ENCODE measurements around the gene LSAMP. TPM values are rescaled to one million over a fixed set of nuclear protein-coding genes. Genes with fewer than 3 reads are reported as not detected.

Gene LSAMP
- total RNA-seq, 1 experiment from 2014 or later: not detected

- intact Hi-C loops (cut with micrococcal nuclease; ENCODE audit: unreplicated experiment): no loop called here
- TF ChIP-seq CTCF (IDR thresholded peaks at IDR 0.05; ENCODE audit: insufficient read depth in 1 of 2, low read depth in 1 of 2, low read length in 1 of 2, severe bottlenecking in 1 of 2, unreplicated experiment in 1 of 2): no peak
- Histone ChIP-seq H3K36me3 (ENCODE audit: control insufficient read depth, insufficient read depth, low read length) (no peaks in the 10 kb centered on the region), H3K9me3 (no peaks in the 10 kb centered on the region), H3K4me1 (no peaks in the 10 kb centered on the region), H3K27me3 (replicated peaks; ENCODE audit: control insufficient read depth, insufficient read depth, low read length) (no peaks in the 10 kb centered on the region), H3K4me3 (ENCODE audit: low read depth, low read length) (no peak overlapping the region)
- Mint-ChIP-seq H3K27ac (ENCODE audit: unreplicated experiment) (no peak overlapping the region), H3K36me3 (ENCODE audit: insufficient read depth, unreplicated experiment) (no peaks in the 10 kb centered on the region), H3K27me3 (ENCODE audit: insufficient read depth, unreplicated experiment) (no peaks in the 10 kb centered on the region), H3K4me1 (ENCODE audit: low read depth, unreplicated experiment) (no peaks in the 10 kb centered on the region), H3K4me3 (ENCODE audit: unreplicated experiment) (no peak overlapping the region), H3K9me3 (ENCODE audit: unreplicated experiment) (no peaks in the 10 kb centered on the region)
- POLR2A ChIA-PET: no interaction called here
- no peak for DNase-seq
- CTCF ChIA-PET: no interaction called here
- BruUV-seq (replicated peaks): no TSS peak
Measured at GRCh38 chr3:116161575-116162525, 283.4 kb downstream of the LSAMP start.

DNA sequence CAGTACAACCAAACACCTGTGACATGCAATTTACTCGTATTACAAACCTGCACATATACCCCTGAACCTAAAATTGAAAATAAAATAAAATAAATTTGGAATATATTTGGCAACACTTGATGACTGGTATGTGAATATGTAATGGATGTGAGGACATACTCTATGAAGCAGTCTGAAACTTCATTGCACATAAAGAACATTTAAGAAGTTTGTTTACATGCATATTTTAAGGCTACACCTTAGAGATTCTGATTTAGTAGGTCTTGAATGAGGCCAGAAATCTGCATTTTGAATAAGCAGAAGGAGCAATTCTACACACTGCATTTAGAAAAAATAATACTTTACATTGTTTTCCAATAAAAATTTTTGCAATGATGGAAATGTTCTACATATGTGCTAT is 284.7 kb downstream of the LSAMP start:
- DNase-seq: no peak
- intact Hi-C loops (cut with micrococcal nuclease; ENCODE audit: unreplicated experiment): no loop called here
- no peak overlapping the region for H3K4me3 Mint-ChIP-seq (ENCODE audit: unreplicated experiment)
- ChIA-PET POLR2A (no interaction called here), CTCF (no interaction called here)
- no peaks in the 10 kb centered on the region for H3K4me1 Mint-ChIP-seq (ENCODE audit: low read depth, unreplicated experiment)
- BruUV-seq (replicated peaks): no TSS peak
- no peaks in the 10 kb centered on the region for H3K4me1 ChIP-seq
- TF ChIP-seq CTCF (IDR thresholded peaks at IDR 0.05; ENCODE audit: insufficient read depth in 1 of 2, low read depth in 1 of 2, low read length in 1 of 2, severe bottlenecking in 1 of 2, unreplicated experiment in 1 of 2): no peak
- H3K4me3 ChIP-seq (ENCODE audit: low read depth, low read length): no peak overlapping the region
- no peaks in the 10 kb centered on the region for H3K27me3 ChIP-seq (replicated peaks; ENCODE audit: control insufficient read depth, insufficient read depth, low read length)
- no peaks in the 10 kb centered on the region for H3K36me3 Mint-ChIP-seq (ENCODE audit: insufficient read depth, unreplicated experiment)
- peaks cover 3% of the 10 kb centered on the region for H3K27me3 Mint-ChIP-seq (ENCODE audit: insufficient read depth, unreplicated experiment)
- no peak overlapping the region for H3K27ac Mint-ChIP-seq (ENCODE audit: unreplicated experiment)
- H3K9me3 Mint-ChIP-seq (ENCODE audit: unreplicated experiment): no peaks in the 10 kb centered on the region
- H3K9me3 ChIP-seq: no peaks in the 10 kb centered on the region
- no peaks in the 10 kb centered on the region for H3K36me3 ChIP-seq (ENCODE audit: control insufficient read depth, insufficient read depth, low read length)

DNA sequence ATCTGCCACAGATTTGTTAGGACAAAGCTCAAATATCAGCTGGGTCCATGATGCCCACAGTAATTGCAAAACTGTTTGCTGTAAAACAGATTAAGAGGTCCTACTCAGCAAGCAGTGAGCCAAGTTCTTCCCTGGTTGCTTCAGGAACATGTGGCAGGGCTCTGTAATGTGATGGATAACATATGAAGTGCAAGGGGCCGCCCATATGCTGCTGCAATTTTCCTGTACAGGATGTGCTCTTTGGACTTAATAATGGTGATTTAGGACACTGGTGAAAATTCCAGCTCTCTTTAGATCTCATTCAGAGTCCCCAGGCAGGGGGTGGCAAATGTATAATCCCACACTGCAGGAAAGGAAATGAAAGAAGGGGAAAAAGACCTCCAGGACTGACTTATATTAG is 289.4 kb downstream of the LSAMP start:
- peaks cover 3% of the 10 kb centered on the region for H3K27me3 Mint-ChIP-seq (ENCODE audit: insufficient read depth, unreplicated experiment)
- H3K36me3 ChIP-seq (ENCODE audit: control insufficient read depth, insufficient read depth, low read length): no peaks in the 10 kb centered on the region
- H3K27ac Mint-ChIP-seq (ENCODE audit: unreplicated experiment): no peak overlapping the region
- intact Hi-C loops (cut with micrococcal nuclease; ENCODE audit: unreplicated experiment): no loop called here
- H3K9me3 Mint-ChIP-seq (ENCODE audit: unreplicated experiment): no peaks in the 10 kb centered on the region
- no peaks in the 10 kb centered on the region for H3K9me3 ChIP-seq
- CTCF ChIA-PET: no interaction called here
- TF ChIP-seq CTCF (IDR thresholded peaks at IDR 0.05; ENCODE audit: insufficient read depth in 1 of 2, low read depth in 1 of 2, low read length in 1 of 2, severe bottlenecking in 1 of 2, unreplicated experiment in 1 of 2): no peak
- no peaks in the 10 kb centered on the region for H3K4me1 ChIP-seq
- H3K4me3 Mint-ChIP-seq (ENCODE audit: unreplicated experiment): no peak overlapping the region
- no peak overlapping the region for H3K4me3 ChIP-seq (ENCODE audit: low read depth, low read length)
- no peaks in the 10 kb centered on the region for H3K4me1 Mint-ChIP-seq (ENCODE audit: low read depth, unreplicated experiment)
- no peak for DNase-seq
- no peaks in the 10 kb centered on the region for H3K27me3 ChIP-seq (replicated peaks; ENCODE audit: control insufficient read depth, insufficient read depth, low read length)
- H3K36me3 Mint-ChIP-seq (ENCODE audit: insufficient read depth, unreplicated experiment): no peaks in the 10 kb centered on the region
- POLR2A ChIA-PET: no interaction called here
- no TSS peak for BruUV-seq (replicated peaks)

Measured in Caco-2 (cell line).